HepG2 (cell line): ENCODE results near the gene STYXL2. TPM values are rescaled to one million over a fixed set of nuclear protein-coding genes. Genes with fewer than 3 reads are reported as not detected.

ENCODE experiments used
- ATAC-seq: fragments of 200-7000 bp; cut with Tn5 transposase; 3 replicates; pipeline ENCODE4 v1.9.1; 2020; ENCODE audit warnings: mild to moderate bottlenecking, moderate library complexity
- BruUV-seq: library from RNA; stranded (reverse); fragments of 400-500 nt; replicated peaks from 2 replicates; lab custom pipeline; 2021; lab: Mats Ljungman, UMichigan
- CTCF ChIA-PET: fragments of 300-600 bp; formaldehyde crosslinking; extraction: SDS; loops from one replicate; lab custom pipeline; 2021; ENCODE audit warnings: low total read pairs, inconsistent platforms, low intra/inter-chr PET ratio; lab: Yijun Ruan, JAX
- POLR2A ChIA-PET: fragments of 350-600 bp; sonication (Branson Sonifier 250); formaldehyde crosslinking; loops from one replicate; lab custom pipeline; 2020; ENCODE audit warnings: antibody characterized with exemption, inconsistent platforms; lab: Yijun Ruan, JAX
- DNase-seq: peaks from one replicate; pipeline ENCODE4 v3.0.0-alpha.2; 2015; ENCODE audit warnings: low spot score
- FAIRE-seq: peaks from 3 replicates; lab custom pipeline; 2011; peaks lifted over from hg19 to GRCh38; lab: Jason Lieb, UNC
- H2AFZ ChIP-seq: one replicate; pipeline ENCODE4 v1.6.1; 2011; ENCODE audit warnings: low read length, inconsistent platforms
- H3K27ac ChIP-seq: fragments of 300-600 bp; 3 replicates; pipeline ENCODE4 v1.8.0; 2011; ENCODE audit warnings: mixed run types, mild to moderate bottlenecking, mixed read lengths, low read length, inconsistent platforms; ENCODE audit not compliant: insufficient read depth; ENCODE audit errors: extremely low read length
- H3K27me3 ChIP-seq, 2 experiments: fragments of 200-600 bp in 1 of 2; 2 replicates in 1 of 2; 3 replicates in 1 of 2; pipeline versions ENCODE4 v1.6.0 to v1.8.0; 2011; ENCODE audit warnings: low read length in 2 of 2, mild to moderate bottlenecking in 2 of 2, moderate library complexity in 2 of 2, inconsistent platforms in 1 of 2; ENCODE audit not compliant: insufficient read depth in 2 of 2, control insufficient read depth in 1 of 2
- H3K36me3 ChIP-seq, 2 experiments: fragments of 200-600 bp in 1 of 2; replicated peaks in 1 of 2; 2 replicates in 1 of 2; 3 replicates in 1 of 2; pipeline versions ENCODE4 v1.5.1 to v1.8.0; 2011; ENCODE audit warnings: low read length in 2 of 2, inconsistent platforms in 1 of 2; ENCODE audit not compliant: insufficient read depth in 2 of 2, control insufficient read depth in 1 of 2
- H3K4me1 ChIP-seq: 2 replicates; pipeline ENCODE4 v1.5.1; 2012; ENCODE audit warnings: low read length, inconsistent platforms; ENCODE audit not compliant: insufficient read depth
- H3K4me2 ChIP-seq: 2 replicates; pipeline ENCODE4 v1.6.0; 2011; ENCODE audit warnings: low read depth, low read length, inconsistent platforms
- H3K4me3 ChIP-seq, 3 experiments: fragments of 200-600 bp in 1 of 3; sonication (generic), shearing (Covaris generic) in 1 of 3; replicated peaks in 1 of 3; 2 replicates each; pipeline ENCODE4 v1.5.1; 2011 to 2016; ENCODE audit warnings: low read length in 3 of 3, inconsistent platforms in 2 of 3, low read depth in 2 of 3, mild to moderate bottlenecking in 2 of 3, control low read depth in 1 of 3, mixed read lengths in 1 of 3; ENCODE audit not compliant: insufficient read depth in 1 of 3
- H3K79me2 ChIP-seq: one replicate; pipeline ENCODE4 v1.6.1; 2011; ENCODE audit warnings: low read length, inconsistent platforms; ENCODE audit not compliant: insufficient read depth
- H3K9ac ChIP-seq: 2 replicates; pipeline ENCODE4 v1.6.0; 2011; ENCODE audit warnings: mild to moderate bottlenecking, low read depth, low read length, inconsistent platforms; ENCODE audit not compliant: insufficient read depth
- H3K9me3 ChIP-seq: 2 replicates; pipeline ENCODE4 v1.5.1; 2012; ENCODE audit warnings: mild to moderate bottlenecking, low read length
- H4K20me1 ChIP-seq: 2 replicates; pipeline ENCODE4 v1.6.0; 2011; ENCODE audit warnings: inconsistent platforms, mild to moderate bottlenecking, low read length, moderate library complexity; ENCODE audit not compliant: insufficient read depth
- BCLAF1 ChIP-seq: fragments of 450-650 bp; IDR thresholded peaks from 2 replicates; pipeline ENCODE4 v1.6.1; 2017; ENCODE audit warnings: mild to moderate bottlenecking
- CBX1 ChIP-seq: IDR thresholded peaks from one replicate; pipeline ENCODE4 v1.6.1; 2016; ENCODE audit warnings: antibody characterized with exemption, low read depth
- CHD4 ChIP-seq: fragments of 200-600 bp; sonication (generic); IDR thresholded peaks from 2 replicates; pipeline ENCODE4 v1.7.0; 2017; ENCODE audit warnings: mild to moderate bottlenecking, low read length, borderline replicate concordance
- FOXM1 ChIP-seq: sonication (generic); formaldehyde crosslinking; IDR thresholded peaks from 2 replicates; pipeline ENCODE4 v1.5.0; 2020; ENCODE audit warnings: missing genetic modification reagents
- FOXP1 ChIP-seq, 2 experiments: fragments of 450-650 bp in 1 of 2; IDR thresholded peaks; 2 replicates each; pipeline ENCODE4 v1.6.1; 2017 to 2018; ENCODE audit warnings: antibody characterized with exemption in 1 of 2
- HNF4G ChIP-seq, 2 experiments: sonication (generic) in 1 of 2; formaldehyde crosslinking in 1 of 2; IDR thresholded peaks; 2 replicates each; pipeline versions ENCODE4 v1.4.0 to v1.6.1; 2011 to 2020; ENCODE audit warnings: borderline replicate concordance in 2 of 2, low read depth in 2 of 2, mild to moderate bottlenecking in 2 of 2, low read length in 1 of 2, missing genetic modification reagents in 1 of 2, moderate library complexity in 1 of 2
- JUN ChIP-seq: sonication (generic); formaldehyde crosslinking; IDR thresholded peaks from 2 replicates; pipeline ENCODE4 v1.4.0; 2020; ENCODE audit warnings: mild to moderate bottlenecking, missing genetic modification reagents
- LCORL ChIP-seq, 2 experiments: fragments of 450-650 bp in 1 of 2; sonication (generic) in 1 of 2; formaldehyde crosslinking in 1 of 2; IDR thresholded peaks; 2 replicates each; pipeline versions ENCODE4 v1.5.0 to v1.6.1; 2017 to 2020; ENCODE audit warnings: antibody characterized with exemption in 1 of 2, missing genetic modification reagents in 1 of 2
- MEIS1 ChIP-seq: sonication (generic); formaldehyde crosslinking; IDR thresholded peaks from 2 replicates; pipeline ENCODE4 v1.9.0; 2021; ENCODE audit warnings: mild to moderate bottlenecking, missing genetic modification reagents, moderate library complexity, borderline replicate concordance
- REPIN1 ChIP-seq: sonication (generic); formaldehyde crosslinking; IDR thresholded peaks from 2 replicates; pipeline ENCODE4 v1.8.0; 2022; ENCODE audit warnings: missing genetic modification reagents, low read depth, mild to moderate bottlenecking, borderline replicate concordance
- RXRA ChIP-seq: sonication (generic); formaldehyde crosslinking; IDR thresholded peaks from 2 replicates; pipeline ENCODE4 v1.5.1; 2020; ENCODE audit warnings: missing genetic modification reagents
- ZFYVE20 ChIP-seq: sonication (generic); formaldehyde crosslinking; IDR thresholded peaks from 2 replicates; pipeline ENCODE4 v1.8.0; 2023; ENCODE audit warnings: low read depth, mild to moderate bottlenecking, moderate library complexity, missing genetic modification reagents, borderline replicate concordance
- ZSCAN30 ChIP-seq: sonication (generic); formaldehyde crosslinking; IDR thresholded peaks from 2 replicates; pipeline ENCODE4 v1.5.0; 2020; ENCODE audit warnings: mild to moderate bottlenecking, missing genetic modification reagents
- WGBS: methylation state at CpG from one replicate; pipeline ENCODE4 v1.1.6; 2017; ENCODE audit warnings: low lambda C conversion rate; 5-methylcytosine and 5-hydroxymethylcytosine counted together
- in situ Hi-C: cut with HindIII; loops from 2 replicates; pipeline ENCODE4 v1.10.0; 2017; ENCODE audit warnings: low pct_unique_long_range_greater_than_20kb; ENCODE audit not compliant: extremely low pct_ligation_motif_present
- intact Hi-C: fragments of 100-400 bp; cut with micrococcal nuclease; formaldehyde crosslinking; loops from one replicate; pipeline ENCODE4 v1.10.0; 2022; ENCODE audit not compliant: unreplicated experiment
- polyA plus RNA-seq, 8 experiments: library from polyadenylated mRNA; depleted of rRNA in 3 of 8; stranded (reverse) in 7 of 8; unstranded in 1 of 8; fragments of >200 nt; fragmentation: Illumina TruSeq in 4 of 8; extraction: Trizol in 4 of 8; gene quantifications; 2 replicates each; pipeline versions ENCODE4 v1.2.1 to v1.2.3, GENCODE V29; 2011 to 2016; ENCODE audit warnings: low read depth in 4 of 8, missing spikeins in 1 of 8, mixed read lengths in 1 of 8; ENCODE audit not compliant: insufficient read depth in 1 of 8
- total RNA-seq, 5 experiments: library from RNA; depleted of rRNA; stranded (reverse); fragments of >200 nt; fragmentation: Illumina TruSeq; extraction: Trizol; gene quantifications; 2 replicates each; pipeline ENCODE4 v1.2.3, GENCODE V29; 2016; ENCODE audit warnings: low read depth in 1 of 5
- TF ChIP-seq, protein P1 (sequence below): IDR thresholded peaks from 2 replicates; pipeline ENCODE4 v1.6.1; 2016; ENCODE audit warnings: mild to moderate bottlenecking, missing biosample characterization, missing genetic modification reagents
- TF ChIP-seq, protein P2 (sequence below): IDR thresholded peaks from 2 replicates; pipeline ENCODE4 v1.6.1; 2016; ENCODE audit warnings: missing genetic modification reagents, missing compliant biosample characterization
- TF ChIP-seq, protein P3 (sequence below): sonication (generic); formaldehyde crosslinking; IDR thresholded peaks from 2 replicates; pipeline ENCODE4 v1.8.1; 2023; ENCODE audit warnings: mild to moderate bottlenecking, missing genetic modification reagents

The STYXL2 gene
- total and polyA plus RNA-seq, 2 of the 13 experiments (the other 11 are each of a cell fraction or from before 2014, with no cell fraction given) = not detected

GRCh38 chr1:167082511-167083027, 11.3 kb upstream of the STYXL2 start (continued):
- 0 out of 2 replicates have a peak, but pooled peaks have one; percentile 47 for TF ChIP-seq JUN
- no peak for TF ChIP-seq FOXP1 (IDR thresholded peaks at IDR 0.05)
- TF ChIP-seq FOXP1 (CRISPR knock-in tag; IDR thresholded peaks at IDR 0.05) = 0 out of 2 replicates have a peak, but pooled peaks have one; percentile 8
- TF ChIP-seq, protein P1, sequence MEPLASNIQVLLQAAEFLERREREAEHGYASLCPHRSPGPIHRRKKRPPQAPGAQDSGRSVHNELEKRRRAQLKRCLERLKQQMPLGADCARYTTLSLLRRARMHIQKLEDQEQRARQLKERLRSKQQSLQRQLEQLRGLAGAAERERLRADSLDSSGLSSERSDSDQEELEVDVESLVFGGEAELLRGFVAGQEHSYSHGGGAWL (CRISPR knock-in tag) = no peak
- peak; percentile 56 for TF ChIP-seq HNF4G (IDR thresholded peaks at IDR 0.05; ENCODE audit: borderline replicate concordance, low read depth, low read length)
- TF ChIP-seq HNF4G (CRISPR knock-in tag; IDR thresholded peaks at IDR 0.05; ENCODE audit: borderline replicate concordance, low read depth) = peak; percentile 41; the same call in 1 of the 2 replicates
- TF ChIP-seq MEIS1 (CRISPR knock-in tag) = no peak
- no peak for TF ChIP-seq REPIN1 (CRISPR knock-in tag)
- TF ChIP-seq, all 625 proteins: peak for 35

DNA sequence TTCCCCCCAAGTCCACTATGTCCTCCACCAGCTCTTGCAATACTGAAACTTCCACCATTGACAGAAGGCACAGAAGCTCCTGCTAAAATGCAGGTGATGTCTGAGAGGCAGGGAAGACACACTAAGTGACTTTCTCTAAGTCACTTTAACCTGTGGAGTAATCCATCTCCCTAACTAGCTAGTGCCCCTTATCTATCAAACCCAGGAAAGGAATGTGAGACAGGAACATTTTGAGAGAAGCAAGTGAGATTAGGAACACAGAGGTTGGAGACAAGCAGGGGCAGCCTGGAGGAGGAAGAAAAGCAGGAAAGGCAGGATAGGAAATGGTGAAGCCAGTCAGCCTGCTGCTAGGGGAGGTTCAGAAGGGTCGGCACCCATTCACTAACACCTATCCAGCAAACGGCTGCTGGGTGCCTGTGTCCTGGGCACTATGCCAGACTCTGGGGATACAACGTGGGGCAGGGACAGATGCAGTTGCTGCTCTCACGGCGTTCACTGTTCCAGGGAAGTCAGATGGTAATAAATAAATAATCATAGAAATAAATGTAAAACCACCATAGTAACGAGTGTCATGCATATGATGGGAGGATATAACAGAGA, 10.7 kb upstream of the STYXL2 start:
- DNase-seq (no peak), FAIRE-seq (no peak), ATAC-seq (no peak; the same call in 2 of the 3 replicates)
- peaks cover 14% of the 10 kb centered on the region for H3K4me1 ChIP-seq
- H3K4me3 ChIP-seq = peak overlapping the region in 1 of 3 experiments; percentile 53; a peak in 2 of 6 replicates
- H3K27ac ChIP-seq = no peak overlapping the region
- ChIA-PET POLR2A (interaction anchor here (1.3 kb wide), 1 partner anchor 137 kb away, joined by 7 read pairs; the partner anchor contains the start of gene POU2F1), CTCF (no interaction called here)
- H3K79me2 ChIP-seq = no peaks in the 10 kb centered on the region
- peak overlapping the region; percentile 3 for H2AFZ ChIP-seq
- H4K20me1 ChIP-seq = no peaks in the 10 kb centered on the region
- H3K27me3 ChIP-seq = peaks cover 6 to 24% of the 10 kb centered on the region in 2 experiments; a peak in 3 of 5 replicates
- H3K9ac ChIP-seq = no peak overlapping the region
- no peaks in the 10 kb centered on the region for H3K36me3 ChIP-seq
- H3K4me2 ChIP-seq = peak overlapping the region; percentile 62
- no TSS peak for BruUV-seq
- in situ Hi-C loops (no loop called here), intact Hi-C loops (loop anchor here (10.0 kb wide), 1 partner anchor 622 kb away; no protein-coding TSS in a partner anchor)
- no peaks in the 10 kb centered on the region for H3K9me3 ChIP-seq
- WGBS = 12% methylated on average over 6 of the region's 6 CpGs
- TF ChIP-seq, protein P2, sequence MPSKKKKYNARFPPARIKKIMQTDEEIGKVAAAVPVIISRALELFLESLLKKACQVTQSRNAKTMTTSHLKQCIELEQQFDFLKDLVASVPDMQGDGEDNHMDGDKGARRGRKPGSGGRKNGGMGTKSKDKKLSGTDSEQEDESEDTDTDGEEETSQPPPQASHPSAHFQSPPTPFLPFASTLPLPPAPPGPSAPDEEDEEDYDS (CRISPR knock-in tag) = no peak
- TF ChIP-seq CHD4 (no peak), CBX1 (no peak), FOXM1 (CRISPR knock-in tag) (no peak), RXRA (CRISPR knock-in tag) (no peak), LCORL (IDR thresholded peaks at IDR 0.05) (no peak), LCORL (CRISPR knock-in tag; IDR thresholded peaks at IDR 0.05) (no peak), ZSCAN30 (CRISPR knock-in tag) (no peak), BCLAF1 (no peak), ZFYVE20 (CRISPR knock-in tag) (no peak)
- TF ChIP-seq, protein P3, sequence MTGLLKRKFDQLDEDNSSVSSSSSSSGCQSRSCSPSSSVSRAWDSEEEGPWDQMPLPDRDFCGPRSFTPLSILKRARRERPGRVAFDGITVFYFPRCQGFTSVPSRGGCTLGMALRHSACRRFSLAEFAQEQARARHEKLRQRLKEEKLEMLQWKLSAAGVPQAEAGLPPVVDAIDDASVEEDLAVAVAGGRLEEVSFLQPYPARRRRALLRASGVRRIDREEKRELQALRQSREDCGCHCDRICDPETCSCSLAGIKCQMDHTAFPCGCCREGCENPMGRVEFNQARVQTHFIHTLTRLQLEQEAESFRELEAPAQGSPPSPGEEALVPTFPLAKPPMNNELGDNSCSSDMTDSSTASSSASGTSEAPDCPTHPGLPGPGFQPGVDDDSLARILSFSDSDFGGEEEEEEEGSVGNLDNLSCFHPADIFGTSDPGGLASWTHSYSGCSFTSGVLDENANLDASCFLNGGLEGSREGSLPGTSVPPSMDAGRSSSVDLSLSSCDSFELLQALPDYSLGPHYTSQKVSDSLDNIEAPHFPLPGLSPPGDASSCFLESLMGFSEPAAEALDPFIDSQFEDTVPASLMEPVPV (CRISPR knock-in tag) = no peak
